GM21515 (cell line): Measurements from ENCODE around the gene GCLM.
"Not testable (repeated sequence)": the region's sequence is repeated elsewhere in the genome, so short reads cannot be mapped to it uniquely, and the experiment has no call there.

Experiments used
- ATAC-seq: cut with Tn5 transposase; IDR thresholded peaks from one replicate; pipeline ENCODE4 v1.9.1; 2021; ENCODE audit not compliant: unreplicated experiment

GCLM gene

GRCh38 chr1:93909146-93910050, at the start of gene GCLM:
Gene GCLM, minus strand, starts transcription at chr1:93909430. Its CDS starts 267 bp downstream, at chr1:93909163.
- ATAC-seq = peak; percentile 97

- ATAC-seq = no peak
These were observed 49.5 kb upstream of the GCLM start for GRCh38 chr1:93958726-93959100.

- ATAC-seq = no peak
These were observed 48.9 kb upstream of the GCLM start for GRCh38 chr1:93958032-93958725.

GRCh38 chr1:93955765-93956164, 46.5 kb upstream of the GCLM start:
- ATAC-seq = no peak

GRCh38 chr1:93947002-93947686, 37.9 kb upstream of the GCLM start:
- not testable (repeated sequence) for ATAC-seq

GRCh38 chr1:93938461-93939145, 29.4 kb upstream of the GCLM start:
- no peak for ATAC-seq

- ATAC-seq = no peak
These were observed 28.8 kb upstream of the GCLM start for GRCh38 chr1:93937997-93938396.

GRCh38 chr1:93925206-93925605, 16.0 kb upstream of the GCLM start:
- no peak for ATAC-seq

GRCh38 chr1:93919780-93920179, 10.6 kb upstream of the GCLM start:
- no peak for ATAC-seq

GRCh38 chr1:93917302-93917701, 8.1 kb upstream of the GCLM start:
- ATAC-seq = no peak

- not testable (repeated sequence) for ATAC-seq
These were observed 1.6 kb upstream of the GCLM start for GRCh38 chr1:93910880-93911279.

GRCh38 chr1:93910305-93910704, 1.1 kb upstream of the GCLM start:
- ATAC-seq = no peak

- ATAC-seq = peak; percentile 36
These were observed 660 bp downstream of the GCLM start for GRCh38 chr1:93908394-93909145.

- ATAC-seq = no peak
These were observed 1.5 kb downstream of the GCLM start for GRCh38 chr1:93907718-93908117.

GRCh38 chr1:93906480-93906879, 2.8 kb downstream of the GCLM start:
- no peak for ATAC-seq

- ATAC-seq = no peak
These were observed 3.5 kb downstream of the GCLM start for GRCh38 chr1:93905734-93906133.

- no peak for ATAC-seq
These were observed 4.2 kb downstream of the GCLM start for GRCh38 chr1:93905051-93905450.

GRCh38 chr1:93904228-93904627, 5.0 kb downstream of the GCLM start:
- no peak for ATAC-seq

GRCh38 chr1:93900723-93901504, 8.3 kb downstream of the GCLM start:
- ATAC-seq = no peak
